Esophagus muscularis mucosa (tissue), 3 donors: Measurements from ENCODE around the gene MEIS3.

ENCODE experiments used
- POLR2A ChIP-seq: fragments of 450-650 bp; IDR thresholded peaks from one replicate; pipeline ENCODE4 v1.6.1; 2017; ENCODE audit warnings: antibody characterized with exemption, moderate library complexity, mild to moderate bottlenecking, low read depth
- TF ChIP-seq, protein P1 (sequence below), 3 experiments: fragments of 200-600 bp in 2 of 3; fragments of 450-650 bp in 1 of 3; sonication (generic) in 2 of 3; IDR thresholded peaks; one replicate each; pipeline ENCODE4 v1.5.1; 2017 to 2019; ENCODE audit warnings: antibody characterized with exemption in 3 of 3, mild to moderate bottlenecking in 2 of 3, moderate library complexity in 1 of 3

DNA sequence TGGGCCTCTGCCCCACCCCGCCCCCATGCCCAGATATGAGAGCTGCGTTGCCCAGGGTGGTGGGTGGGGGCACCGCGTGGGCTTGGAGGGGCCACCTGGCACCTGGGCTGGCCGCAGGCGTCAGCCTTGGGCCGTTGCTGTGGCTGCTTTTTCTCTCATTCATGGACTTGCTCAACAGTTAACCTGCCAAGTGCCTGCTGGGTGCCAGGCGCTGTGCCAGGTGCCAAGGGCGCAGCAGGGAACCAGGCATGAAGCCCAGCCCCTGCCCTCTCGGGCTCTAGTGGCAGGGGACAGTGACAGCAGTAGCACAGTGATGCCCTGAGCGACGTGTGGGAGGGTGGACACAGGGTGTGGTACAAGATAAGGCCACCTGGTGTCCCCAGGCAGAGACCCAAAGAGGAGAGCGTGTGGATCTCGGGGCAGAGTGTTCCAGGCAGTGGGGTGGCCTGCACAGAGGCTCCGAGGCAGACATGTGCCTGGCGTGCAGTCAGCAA is 42.1 kb downstream of the MEIS3 start:
- no peak for TF ChIP-seq POLR2A
- TF ChIP-seq, protein P1, sequence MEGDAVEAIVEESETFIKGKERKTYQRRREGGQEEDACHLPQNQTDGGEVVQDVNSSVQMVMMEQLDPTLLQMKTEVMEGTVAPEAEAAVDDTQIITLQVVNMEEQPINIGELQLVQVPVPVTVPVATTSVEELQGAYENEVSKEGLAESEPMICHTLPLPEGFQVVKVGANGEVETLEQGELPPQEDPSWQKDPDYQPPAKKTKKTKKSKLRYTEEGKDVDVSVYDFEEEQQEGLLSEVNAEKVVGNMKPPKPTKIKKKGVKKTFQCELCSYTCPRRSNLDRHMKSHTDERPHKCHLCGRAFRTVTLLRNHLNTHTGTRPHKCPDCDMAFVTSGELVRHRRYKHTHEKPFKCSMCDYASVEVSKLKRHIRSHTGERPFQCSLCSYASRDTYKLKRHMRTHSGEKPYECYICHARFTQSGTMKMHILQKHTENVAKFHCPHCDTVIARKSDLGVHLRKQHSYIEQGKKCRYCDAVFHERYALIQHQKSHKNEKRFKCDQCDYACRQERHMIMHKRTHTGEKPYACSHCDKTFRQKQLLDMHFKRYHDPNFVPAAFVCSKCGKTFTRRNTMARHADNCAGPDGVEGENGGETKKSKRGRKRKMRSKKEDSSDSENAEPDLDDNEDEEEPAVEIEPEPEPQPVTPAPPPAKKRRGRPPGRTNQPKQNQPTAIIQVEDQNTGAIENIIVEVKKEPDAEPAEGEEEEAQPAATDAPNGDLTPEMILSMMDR (IDR thresholded peaks at IDR 0.05): no peak
